HepG2 (cell line): ENCODE measurements around the gene SS18L1.

Experiments used
- POLR2A ChIP-seq, 2 experiments: IDR thresholded peaks; 2 replicates each; pipeline ENCODE4 v1.6.1; 2011; ENCODE audit warnings: low read depth in 2 of 2, low read length in 2 of 2, mild to moderate bottlenecking in 1 of 2, moderate library complexity in 1 of 2; ENCODE audit not compliant: insufficient read depth in 1 of 2
- PRDM15 ChIP-seq: sonication (generic); formaldehyde crosslinking; IDR thresholded peaks from 2 replicates; pipeline ENCODE4 v1.4.0; 2020; ENCODE audit warnings: missing genetic modification reagents
- TAF1 ChIP-seq: sonication (generic); formaldehyde crosslinking; IDR thresholded peaks from 2 replicates; pipeline ENCODE4 v1.4.0; 2020; ENCODE audit warnings: missing genetic modification reagents
- ZNF264 ChIP-seq: sonication (generic); formaldehyde crosslinking; IDR thresholded peaks from 2 replicates; pipeline ENCODE4 v1.4.0; 2020; ENCODE audit warnings: missing genetic modification reagents
- ZZZ3 ChIP-seq: sonication (generic); formaldehyde crosslinking; IDR thresholded peaks from 2 replicates; pipeline ENCODE4 v1.4.0; 2020; ENCODE audit warnings: missing genetic modification reagents, mild to moderate bottlenecking, borderline replicate concordance
- TF ChIP-seq, protein P1 (sequence below): sonication (generic); formaldehyde crosslinking; IDR thresholded peaks from 2 replicates; pipeline ENCODE4 v1.5.0; 2020; ENCODE audit warnings: mild to moderate bottlenecking, missing genetic modification reagents, moderate library complexity
- TF ChIP-seq, protein P2 (sequence below): sonication (generic); IDR thresholded peaks from 2 replicates; pipeline ENCODE4 v1.6.1; 2016; ENCODE audit warnings: low read depth, borderline replicate concordance
- TF ChIP-seq, protein P3 (sequence below): IDR thresholded peaks from 2 replicates; pipeline ENCODE4 v1.6.1; 2012; ENCODE audit warnings: low read depth, low read length, improper control_type of control experiment

- TF ChIP-seq ZZZ3 (CRISPR knock-in tag) (no peak), ZNF264 (no peak), PRDM15 (CRISPR knock-in tag) (no peak), POLR2A (IDR thresholded peaks at IDR 0.05; ENCODE audit: insufficient read depth in 1 of 2, low read depth in 2 of 2, low read length in 2 of 2) (no peak), TAF1 (CRISPR knock-in tag) (no peak)
- TF ChIP-seq, protein P1, sequence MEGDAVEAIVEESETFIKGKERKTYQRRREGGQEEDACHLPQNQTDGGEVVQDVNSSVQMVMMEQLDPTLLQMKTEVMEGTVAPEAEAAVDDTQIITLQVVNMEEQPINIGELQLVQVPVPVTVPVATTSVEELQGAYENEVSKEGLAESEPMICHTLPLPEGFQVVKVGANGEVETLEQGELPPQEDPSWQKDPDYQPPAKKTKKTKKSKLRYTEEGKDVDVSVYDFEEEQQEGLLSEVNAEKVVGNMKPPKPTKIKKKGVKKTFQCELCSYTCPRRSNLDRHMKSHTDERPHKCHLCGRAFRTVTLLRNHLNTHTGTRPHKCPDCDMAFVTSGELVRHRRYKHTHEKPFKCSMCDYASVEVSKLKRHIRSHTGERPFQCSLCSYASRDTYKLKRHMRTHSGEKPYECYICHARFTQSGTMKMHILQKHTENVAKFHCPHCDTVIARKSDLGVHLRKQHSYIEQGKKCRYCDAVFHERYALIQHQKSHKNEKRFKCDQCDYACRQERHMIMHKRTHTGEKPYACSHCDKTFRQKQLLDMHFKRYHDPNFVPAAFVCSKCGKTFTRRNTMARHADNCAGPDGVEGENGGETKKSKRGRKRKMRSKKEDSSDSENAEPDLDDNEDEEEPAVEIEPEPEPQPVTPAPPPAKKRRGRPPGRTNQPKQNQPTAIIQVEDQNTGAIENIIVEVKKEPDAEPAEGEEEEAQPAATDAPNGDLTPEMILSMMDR (CRISPR knock-in tag) = no peak
- TF ChIP-seq, protein P2, sequence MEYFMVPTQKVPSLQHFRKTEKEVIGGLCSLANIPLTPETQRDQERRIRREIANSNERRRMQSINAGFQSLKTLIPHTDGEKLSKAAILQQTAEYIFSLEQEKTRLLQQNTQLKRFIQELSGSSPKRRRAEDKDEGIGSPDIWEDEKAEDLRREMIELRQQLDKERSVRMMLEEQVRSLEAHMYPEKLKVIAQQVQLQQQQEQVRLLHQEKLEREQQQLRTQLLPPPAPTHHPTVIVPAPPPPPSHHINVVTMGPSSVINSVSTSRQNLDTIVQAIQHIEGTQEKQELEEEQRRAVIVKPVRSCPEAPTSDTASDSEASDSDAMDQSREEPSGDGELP = no peak
- TF ChIP-seq, protein P3, sequence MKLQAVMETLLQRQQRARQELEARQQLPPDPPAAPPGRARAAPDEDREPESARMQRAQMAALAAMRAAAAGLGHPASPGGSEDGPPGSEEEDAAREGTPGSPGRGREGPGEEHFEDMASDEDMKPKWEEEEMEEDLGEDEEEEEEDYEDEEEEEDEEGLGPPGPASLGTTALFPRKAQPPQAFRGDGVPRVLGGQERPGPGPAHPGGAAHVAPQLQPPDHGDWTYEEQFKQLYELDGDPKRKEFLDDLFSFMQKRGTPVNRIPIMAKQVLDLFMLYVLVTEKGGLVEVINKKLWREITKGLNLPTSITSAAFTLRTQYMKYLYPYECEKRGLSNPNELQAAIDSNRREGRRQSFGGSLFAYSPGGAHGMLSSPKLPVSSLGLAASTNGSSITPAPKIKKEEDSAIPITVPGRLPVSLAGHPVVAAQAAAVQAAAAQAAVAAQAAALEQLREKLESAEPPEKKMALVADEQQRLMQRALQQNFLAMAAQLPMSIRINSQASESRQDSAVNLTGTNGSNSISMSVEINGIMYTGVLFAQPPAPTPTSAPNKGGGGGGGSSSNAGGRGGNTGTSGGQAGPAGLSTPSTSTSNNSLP = no peak
These were observed 21.6 kb downstream of the SS18L1 start for GRCh38 chr20:62164879-62165761.
